Measurements from ENCODE around the gene TRIO.

The TRIO gene

DNA sequence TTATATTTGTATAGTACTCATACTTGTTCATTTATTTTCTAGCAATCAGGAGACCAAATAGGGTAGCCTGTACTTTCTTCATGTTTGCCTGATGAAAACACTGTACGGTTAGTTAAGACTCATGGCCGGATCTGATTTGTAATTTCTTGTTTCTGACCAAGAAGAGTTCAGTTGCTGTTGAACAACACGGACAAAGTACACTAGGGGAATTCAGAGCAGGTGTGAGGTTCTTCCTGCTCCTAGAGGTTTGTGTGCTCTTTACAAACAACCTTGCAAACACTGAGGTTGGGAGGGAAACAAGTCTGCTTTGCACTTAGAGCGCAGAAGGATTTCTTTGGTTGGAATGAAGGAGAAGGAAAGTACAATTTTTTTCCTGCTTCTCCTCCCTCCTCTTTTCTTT lies 69.7 kb downstream of the TRIO start:
- intact Hi-C loops (cut with DNase I): no loop called here
- no peak for DNase-seq

DNA sequence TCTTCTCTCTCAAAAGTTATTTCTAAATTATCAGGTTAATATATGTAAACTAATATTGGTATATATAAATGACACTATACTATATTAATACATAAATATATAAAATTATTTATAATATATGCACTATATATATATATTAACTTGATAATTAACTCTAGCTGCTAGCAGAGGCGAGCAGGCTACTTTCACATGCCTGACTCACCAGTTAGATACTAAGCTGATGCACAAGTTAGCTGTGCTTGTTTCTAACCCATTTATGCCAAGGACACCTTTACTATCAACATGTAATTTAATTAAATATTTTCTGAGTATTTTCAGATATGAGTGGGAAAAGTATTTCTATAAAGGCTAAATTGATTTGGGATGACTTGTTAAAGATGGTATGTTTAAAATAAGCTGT lies 70.1 kb downstream of the TRIO start:
- intact Hi-C loops (cut with DNase I): no loop called here
- DNase-seq: no peak

DNA sequence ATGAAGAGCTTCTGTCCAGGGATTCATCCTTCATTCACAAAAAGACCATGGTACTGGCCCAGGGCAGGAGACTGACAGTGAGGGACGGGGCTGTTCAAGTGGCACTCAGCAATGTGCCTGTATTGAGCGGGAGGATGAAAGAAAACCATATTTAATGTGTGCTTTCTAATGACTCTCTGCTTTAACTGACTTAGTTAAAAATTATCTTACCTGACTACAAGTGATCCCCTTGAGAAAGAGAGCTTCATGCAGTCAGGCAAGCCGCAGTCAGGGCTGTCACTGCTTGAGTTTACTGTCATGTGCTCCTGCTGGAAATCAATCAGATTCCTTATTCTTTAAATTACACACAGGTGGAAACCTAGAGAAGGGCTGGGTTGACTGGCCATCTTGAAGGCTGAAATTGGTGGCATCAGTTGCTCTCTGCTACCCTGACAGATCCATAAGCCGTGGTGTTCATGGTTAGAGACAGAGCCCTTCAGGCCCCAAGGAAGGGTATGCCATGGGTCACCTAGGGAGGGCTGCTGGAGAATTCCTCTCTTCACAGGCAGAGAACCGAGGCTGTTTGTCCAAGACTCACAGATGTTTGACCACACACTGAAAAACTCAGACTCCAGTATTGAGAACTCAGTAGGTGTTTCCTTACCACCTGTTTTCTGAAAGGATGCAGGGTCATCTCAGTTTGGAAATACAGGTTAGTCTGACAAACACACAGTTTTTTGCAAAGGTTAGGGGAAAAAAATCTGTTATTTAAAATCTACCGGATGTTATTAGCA lies 70.9 kb downstream of the TRIO start:
- no peak for DNase-seq
- intact Hi-C loops (cut with DNase I): no loop called here

DNA sequence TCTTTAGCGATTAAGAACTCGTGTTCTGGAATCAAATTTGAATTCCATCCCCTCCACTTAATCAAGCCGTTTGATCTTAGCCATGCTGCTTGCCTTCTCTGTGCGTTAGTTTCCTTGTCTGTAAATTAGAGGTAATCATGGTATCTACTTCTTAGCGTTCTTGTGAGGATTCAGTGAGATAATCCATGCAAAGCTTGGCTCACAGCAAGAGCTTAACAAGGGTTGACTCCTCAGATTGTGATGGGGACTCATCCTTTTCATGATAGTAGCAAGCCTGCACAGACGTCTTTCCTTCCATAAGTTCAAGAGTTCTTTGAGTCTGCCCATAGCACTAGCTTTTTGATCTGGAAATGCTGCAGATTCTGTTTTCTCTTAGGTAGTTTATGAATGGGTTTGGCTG lies 72.8 kb downstream of the TRIO start:
- no peak for DNase-seq
- intact Hi-C loops (cut with DNase I): no loop called here

DNA sequence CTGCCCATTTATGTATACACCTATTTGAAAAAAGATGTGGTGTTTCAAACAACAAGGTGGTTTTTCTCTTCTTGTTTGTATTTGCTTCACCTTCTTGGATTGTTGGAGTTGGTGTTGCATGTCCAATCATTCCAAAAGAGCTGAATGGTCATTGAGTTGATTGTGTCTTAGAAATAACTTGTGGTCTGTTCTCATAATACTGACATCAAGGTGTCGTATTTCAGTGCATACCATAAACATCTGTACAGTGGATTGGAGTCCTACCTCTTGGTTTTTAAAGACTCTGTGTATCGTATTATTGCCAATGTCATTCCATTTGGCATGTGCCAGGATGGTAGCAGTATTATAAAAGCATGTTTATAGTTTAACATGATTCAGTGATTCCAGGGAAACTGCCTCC lies 73.2 kb downstream of the TRIO start:
- DNase-seq: no peak
- intact Hi-C loops (cut with DNase I): no loop called here

DNA sequence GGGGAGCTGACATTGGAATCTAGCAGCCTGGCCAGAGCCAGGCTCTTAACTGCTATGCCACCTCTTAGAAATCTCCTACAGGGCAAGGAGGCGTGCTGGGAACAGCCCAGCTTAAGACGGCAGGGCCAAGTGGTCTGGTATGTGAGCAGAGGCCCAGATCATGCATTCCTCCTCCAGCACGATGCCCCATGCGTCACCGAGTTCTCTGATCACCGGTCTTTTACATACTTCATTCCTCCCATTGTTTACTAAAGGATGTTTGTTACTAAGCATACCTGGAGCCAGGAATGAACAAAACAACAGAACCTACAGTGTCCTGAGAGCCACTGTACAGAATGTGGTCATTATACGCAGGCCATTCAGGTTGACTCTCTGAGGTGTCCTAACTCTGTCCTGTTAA lies 73.8 kb downstream of the TRIO start:
- DNase-seq: no peak
- intact Hi-C loops (cut with DNase I): no loop called here

DNA sequence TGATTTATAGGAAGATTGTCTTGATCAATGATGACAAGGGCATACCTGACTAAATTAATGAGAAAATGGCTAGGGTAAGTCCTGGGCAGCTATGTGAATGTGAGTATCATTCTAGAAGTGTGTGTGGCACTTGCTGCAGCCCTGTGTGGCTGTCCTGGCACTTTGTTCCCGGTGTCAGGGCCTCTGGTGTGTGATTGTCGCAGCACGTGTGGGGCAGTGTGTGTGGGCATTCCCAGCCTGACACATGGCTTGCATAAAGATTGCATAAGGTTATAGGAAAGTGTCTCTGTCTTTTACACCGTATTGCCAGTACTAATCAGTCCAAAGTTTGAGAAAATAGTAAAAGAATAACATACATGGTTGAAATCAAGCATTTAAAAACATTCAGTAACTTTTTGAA lies 74.4 kb downstream of the TRIO start:
- DNase-seq: no peak
- intact Hi-C loops (cut with DNase I): no loop called here

DNA sequence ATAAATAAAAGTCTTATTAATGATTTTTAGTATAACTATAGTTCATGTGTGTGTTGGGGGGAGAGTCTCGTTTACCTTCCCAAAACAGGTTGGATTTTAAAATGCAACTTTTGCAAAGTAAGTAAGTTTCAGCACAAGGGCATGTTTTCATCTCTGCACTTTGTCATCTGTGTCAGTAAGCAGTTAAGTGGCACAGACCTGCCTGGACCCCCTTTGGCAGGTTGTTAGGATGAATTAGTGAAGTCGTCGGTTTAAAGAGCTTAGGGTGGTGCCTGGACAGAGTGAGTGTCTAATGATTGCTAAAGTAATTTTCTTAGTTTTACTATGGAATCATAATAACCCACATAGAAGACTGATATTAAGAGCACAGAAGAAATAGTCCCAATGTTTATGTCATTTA lies 74.9 kb downstream of the TRIO start:
- no peak for DNase-seq
- intact Hi-C loops (cut with DNase I): no loop called here

DNA sequence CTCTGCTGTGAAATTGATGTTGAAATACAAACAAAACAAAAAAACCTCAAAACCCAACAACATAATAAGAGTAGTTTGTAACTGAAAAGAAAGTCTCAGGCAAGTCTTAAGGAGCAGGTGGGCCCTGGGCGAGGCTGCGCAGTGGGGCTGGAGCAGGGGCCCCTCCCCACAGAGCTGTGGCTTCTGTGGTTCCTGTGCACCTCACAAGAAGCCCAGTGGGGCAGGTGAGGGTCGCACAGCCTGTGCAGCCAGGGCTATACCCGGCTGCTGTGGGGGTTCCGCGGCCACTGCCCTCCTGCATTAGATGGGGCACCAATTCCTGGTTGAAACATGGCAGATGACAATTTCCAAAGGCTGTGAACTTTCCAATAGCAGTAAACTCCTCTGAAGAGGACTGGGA lies 75.3 kb downstream of the TRIO start:
- no peak for DNase-seq
- intact Hi-C loops (cut with DNase I): no loop called here

DNA sequence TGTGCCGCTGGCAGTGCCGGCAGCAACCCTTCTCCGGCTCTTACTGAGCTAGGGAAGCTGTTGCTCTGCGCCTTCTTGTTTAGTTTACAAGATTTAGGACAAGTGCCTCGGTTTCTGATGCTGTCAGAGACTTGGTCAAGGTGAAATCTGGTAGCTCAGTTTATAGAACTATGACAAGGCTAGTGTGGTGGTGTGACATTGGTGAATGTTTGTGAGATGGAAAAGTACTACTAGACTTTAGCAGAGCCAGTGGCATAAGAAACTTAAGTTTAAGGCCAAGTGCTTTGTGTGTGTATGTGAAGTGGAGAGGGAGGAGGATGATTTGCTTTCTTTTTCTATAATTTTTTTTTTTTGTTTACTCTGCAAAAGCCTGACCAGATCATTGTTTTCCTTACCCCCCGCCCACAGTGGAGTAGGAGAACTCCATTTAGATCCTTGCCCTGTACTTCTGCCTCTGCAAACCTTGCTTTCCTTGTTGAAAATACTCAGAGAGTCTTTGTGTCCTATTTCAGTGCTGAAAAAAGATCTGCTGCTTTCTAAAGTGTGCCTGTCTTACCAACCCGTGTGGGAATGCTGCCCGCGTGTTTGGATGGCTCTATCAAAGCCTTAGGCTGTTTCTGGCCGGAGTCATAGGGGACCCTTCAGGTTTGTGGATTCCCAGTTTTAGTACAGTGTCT lies 75.9 kb downstream of the TRIO start:
- intact Hi-C loops (cut with DNase I): no loop called here
- DNase-seq: no peak

DNA sequence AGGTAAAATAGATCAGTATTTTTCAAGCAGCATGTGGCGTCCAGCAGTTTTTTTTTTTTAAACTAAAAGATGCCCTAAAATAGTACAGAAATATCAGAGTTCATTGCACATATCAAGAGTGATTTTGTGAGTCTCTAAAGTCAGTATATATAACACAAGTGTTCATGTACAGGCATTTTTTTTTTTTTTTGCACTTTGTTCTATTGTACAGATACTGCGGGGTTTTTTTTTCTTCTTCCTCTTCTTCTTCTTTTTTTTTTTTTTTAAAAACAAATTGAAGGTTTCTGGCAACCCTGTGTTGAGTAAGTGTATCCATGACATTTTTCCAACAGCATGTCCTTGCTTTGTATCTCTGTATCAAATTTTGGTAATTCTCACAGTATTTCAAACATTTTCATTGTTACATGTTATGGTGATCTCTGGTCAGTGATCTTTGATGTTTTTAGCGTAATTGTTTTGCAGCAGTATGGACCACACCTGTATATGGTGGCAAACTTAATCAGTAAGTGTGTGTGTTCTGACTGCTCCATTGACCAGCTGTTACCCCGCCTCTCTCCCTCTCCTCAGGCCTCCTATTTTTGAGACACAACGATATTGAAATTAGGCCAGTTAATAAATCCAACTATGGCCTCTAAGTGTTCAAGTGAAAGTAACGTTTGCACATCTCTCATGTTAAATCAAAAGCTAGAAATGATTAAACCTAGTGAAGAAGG lies 76.8 kb downstream of the TRIO start:
- intact Hi-C loops (cut with DNase I): no loop called here
- no peak for DNase-seq

DNA sequence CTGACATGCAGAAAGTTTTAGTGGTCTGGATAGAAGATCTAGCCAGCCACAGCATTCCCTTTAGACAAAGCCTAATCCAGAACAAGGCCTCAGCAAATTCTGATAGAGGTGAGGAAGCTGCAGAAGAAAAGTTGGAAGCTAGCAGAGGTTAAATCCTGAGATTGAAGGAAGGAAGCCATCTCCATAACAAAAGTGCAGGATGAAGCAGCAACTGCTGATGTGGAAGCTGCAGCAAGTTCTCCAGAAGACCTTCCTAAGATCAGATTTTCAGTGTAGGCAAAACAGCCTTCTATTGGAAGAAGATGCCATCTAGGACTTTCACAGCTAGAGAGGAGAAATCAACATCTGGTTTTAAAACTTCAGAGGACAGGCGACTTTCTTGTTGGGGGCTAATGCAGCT lies 77.5 kb downstream of the TRIO start:
- intact Hi-C loops (cut with DNase I): no loop called here
- no peak for DNase-seq

DNA sequence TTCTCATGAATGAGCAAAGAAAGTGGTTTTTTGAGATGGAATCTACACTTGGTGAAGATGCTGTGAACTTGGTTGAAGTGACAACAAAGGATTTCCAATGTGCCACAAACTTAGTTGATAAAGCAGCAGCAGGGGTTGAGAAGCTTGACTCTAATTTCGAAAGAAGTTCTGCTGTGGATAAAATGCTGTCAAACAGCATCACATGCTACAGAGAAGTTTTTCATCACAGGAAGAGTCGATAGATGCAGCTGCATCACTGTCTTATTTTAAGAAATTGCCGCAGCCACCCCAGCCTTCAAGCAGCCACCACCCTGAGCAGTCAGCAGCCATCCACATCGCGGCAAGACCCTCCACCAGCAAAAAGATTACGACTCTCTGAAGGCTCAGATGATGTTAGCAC lies 78.6 kb downstream of the TRIO start:
- intact Hi-C loops (cut with DNase I): no loop called here
- DNase-seq: no peak

DNA sequence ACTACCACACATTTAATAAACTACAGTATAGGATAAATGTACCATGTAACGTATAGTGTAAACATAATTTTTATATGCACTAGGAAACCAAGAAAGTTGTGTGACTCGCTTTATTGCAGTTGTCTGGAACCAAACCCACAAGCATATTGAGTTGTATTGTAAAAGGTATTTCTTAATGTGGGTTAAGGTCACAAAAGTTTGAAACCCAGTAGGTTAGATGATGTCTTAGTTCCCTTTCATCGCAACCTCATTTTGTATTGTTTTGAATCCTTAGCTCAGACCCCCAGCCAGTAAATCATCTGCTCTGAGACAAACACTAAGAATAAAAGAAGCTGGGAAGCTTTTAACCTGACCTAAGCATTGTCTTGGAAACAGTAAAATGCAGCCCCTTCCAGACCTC lies 79.1 kb downstream of the TRIO start:
- no peak for DNase-seq
- intact Hi-C loops (cut with DNase I): no loop called here

DNA sequence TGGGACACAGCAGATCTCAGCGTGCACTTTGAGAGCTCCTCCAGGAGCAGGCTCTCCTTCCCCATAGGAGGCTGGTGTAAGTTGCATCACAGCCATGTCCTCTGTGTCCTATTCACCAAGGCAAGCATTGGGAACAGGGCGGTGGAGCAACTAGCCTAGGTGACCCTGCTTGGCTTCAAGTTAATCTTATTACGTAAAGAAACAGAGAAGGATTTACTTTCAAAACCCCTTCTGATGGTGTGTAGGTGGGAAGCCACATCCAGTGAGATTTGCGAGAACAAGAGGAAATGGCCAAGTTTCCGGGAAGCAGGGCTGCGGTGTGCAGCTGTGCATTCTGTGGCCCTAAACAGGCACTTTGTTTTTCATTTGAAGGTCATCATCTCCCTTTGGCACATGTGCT lies 80.2 kb downstream of the TRIO start:
- intact Hi-C loops (cut with DNase I): no loop called here
- DNase-seq: no peak

DNA sequence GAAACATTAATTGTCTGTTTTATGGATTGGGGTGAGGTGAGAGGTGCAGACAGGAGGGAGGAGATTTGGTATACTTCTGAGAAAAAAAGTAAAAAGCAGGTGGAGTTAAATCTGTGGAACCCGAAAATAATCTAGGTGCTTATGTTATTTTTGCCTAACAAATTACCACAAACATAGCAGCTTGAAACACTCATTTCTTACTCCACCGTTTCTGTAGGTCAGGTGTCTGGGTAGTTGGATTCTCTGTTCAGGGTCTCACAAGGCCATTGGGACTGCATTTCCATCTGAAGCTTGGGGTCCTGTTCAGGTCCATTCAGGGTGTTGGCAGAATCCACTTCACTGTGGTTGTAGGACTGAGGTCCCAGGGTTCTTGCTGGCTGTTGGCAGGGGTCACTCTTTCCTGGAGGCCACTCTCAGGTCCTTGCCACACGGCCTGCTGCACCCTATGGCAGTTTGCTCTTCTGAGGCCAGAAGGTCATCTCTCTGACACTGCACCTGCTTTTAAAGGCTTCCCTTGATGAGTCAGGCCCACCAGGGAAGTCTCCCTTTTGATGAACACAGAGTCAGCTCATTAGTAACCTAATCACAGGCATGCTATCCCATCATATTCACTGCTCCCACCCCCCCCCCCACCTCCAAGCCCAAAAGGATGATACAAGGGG lies 82.2 kb downstream of the TRIO start:
- intact Hi-C loops (cut with DNase I): no loop called here
- no peak for DNase-seq

DNA sequence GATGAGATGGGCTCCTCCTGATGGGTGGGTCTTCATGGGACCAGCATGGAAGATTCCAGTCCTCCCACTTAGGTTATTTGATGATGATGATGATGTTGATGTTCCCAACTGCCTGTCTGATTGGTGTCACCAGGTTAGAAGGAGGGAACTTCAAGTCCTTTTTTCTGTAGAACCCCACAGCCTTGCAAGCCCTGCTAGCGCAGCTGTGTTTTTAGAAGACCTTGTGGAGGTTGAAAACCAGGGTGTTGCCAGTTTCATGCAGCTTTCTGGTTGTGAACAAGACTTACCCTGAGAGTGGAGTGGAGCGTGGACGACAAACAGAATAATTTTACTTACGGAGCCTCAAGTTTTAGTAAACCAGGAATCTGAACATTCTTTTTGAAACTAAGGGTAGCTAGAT lies 83.0 kb downstream of the TRIO start:
- intact Hi-C loops (cut with DNase I): no loop called here
- no peak for DNase-seq

DNA sequence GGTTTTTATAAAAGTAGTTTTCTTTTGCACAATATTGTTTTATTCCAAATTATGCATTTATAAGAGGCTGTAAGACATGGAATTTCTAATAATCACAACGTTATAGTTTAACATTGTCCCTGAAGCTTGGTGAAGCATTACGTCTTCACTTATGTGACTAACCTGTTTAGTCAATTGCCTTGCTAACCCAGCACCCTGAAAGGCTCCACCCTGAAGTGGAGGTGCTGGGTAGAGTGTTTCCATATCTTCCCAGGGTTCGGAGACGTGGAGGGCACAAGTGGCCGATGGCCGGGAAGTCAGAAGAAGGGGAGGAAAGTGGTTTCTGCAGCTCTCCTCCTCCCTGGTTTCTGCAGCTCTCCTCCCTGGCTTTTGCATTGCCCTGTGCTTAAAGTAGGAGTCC lies 83.4 kb downstream of the TRIO start:
- intact Hi-C loops (cut with DNase I): no loop called here
- no peak for DNase-seq

DNA sequence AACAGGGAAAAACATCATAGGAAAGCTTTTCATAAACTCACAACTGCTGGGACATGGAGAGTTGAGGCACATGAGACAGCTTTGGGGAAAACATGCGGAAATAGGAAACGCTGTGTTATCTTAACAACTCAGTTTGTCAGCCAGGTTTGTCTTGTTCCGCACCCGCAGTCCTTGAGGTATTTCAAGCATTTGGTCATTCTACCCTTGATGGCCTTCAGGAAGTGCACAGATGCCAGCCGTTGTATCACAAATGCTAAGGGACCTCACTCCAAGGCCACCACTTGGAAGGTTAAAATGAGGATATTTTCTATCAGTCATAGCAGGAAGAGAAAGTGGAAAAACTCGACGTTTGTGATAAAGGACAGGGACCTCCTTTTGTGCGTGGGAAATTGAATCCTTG lies 83.8 kb downstream of the TRIO start:
- intact Hi-C loops (cut with DNase I): no loop called here
- no peak for DNase-seq

DNA sequence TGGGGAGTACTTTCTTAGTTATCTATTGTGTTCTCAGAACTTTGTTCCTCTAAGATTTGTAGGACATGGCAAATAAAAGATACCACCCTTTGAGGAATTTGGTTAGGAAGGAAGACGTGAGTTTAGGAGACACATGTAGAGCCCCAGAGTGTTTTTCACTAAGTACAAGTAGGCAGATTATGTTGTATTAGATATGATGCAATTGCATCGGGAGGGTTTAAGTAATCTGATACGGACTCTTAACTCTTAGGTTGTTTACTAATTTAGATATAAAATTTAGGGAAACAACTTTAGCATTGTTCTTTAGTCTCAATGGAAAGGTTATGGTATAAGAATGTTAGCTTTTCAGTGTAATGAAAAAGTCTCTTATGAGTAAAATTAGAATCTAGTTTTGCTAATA lies 84.4 kb downstream of the TRIO start:
- intact Hi-C loops (cut with DNase I): no loop called here
- DNase-seq: no peak
